IMR-90 (cell line): Measurements from ENCODE around the gene ARMC3. TPM values are rescaled to one million over a fixed set of nuclear protein-coding genes. Genes with fewer than 3 reads are reported as not detected.
A peak's percentile ranks its signal among the peaks of the same experiment; 100 is the strongest.

ENCODE experiments used
- ATAC-seq: fragments of 200-7000 bp; cut with Tn5 transposase; 2 replicates; pipeline ENCODE4 v1.9.1; 2020; ENCODE audit warnings: low read depth, mild to moderate bottlenecking, moderate library complexity
- BruUV-seq: library from RNA; stranded (reverse); fragments of 400-500 nt; replicated peaks from 2 replicates; lab custom pipeline; 2021; lab: Mats Ljungman, UMichigan
- CTCF ChIA-PET: fragments of 300-600 bp; formaldehyde crosslinking; extraction: SDS; loops from one replicate; lab custom pipeline; 2021; ENCODE audit warnings: antibody characterized with exemption; lab: Yijun Ruan, JAX
- POLR2A ChIA-PET: fragments of 300-600 bp; sonication (Branson Sonifier 250); formaldehyde crosslinking; loops from one replicate; lab custom pipeline; 2022; ENCODE audit warnings: antibody characterized with exemption; ENCODE audit not compliant: unreplicated experiment; lab: Charles Lee
- DNase-seq: peaks from one replicate; pipeline ENCODE4 v3.0.0; 2013
- H2AFZ ChIP-seq: replicated peaks from 2 replicates; pipeline ENCODE3; 2013; ENCODE audit warnings: low read length, mild to moderate bottlenecking; ENCODE audit not compliant: poor library complexity
- H2AK5ac ChIP-seq: 2 replicates; pipeline ENCODE4 v1.6.1; 2013; ENCODE audit warnings: low read depth, low read length, inconsistent platforms
- H2AK9ac ChIP-seq: replicated peaks from 2 replicates; pipeline ENCODE3; 2013; ENCODE audit warnings: mild to moderate bottlenecking, low read depth, low read length, moderate library complexity; ENCODE audit not compliant: poor library complexity
- H2BK120ac ChIP-seq: 2 replicates; pipeline ENCODE4 v1.6.1; 2013; ENCODE audit warnings: low read depth, low read length, inconsistent platforms
- H2BK15ac ChIP-seq: 3 replicates; pipeline ENCODE4 v1.6.1; 2013; ENCODE audit warnings: low read depth, low read length, inconsistent platforms
- H2BK20ac ChIP-seq: 2 replicates; pipeline ENCODE4 v1.6.1; 2013; ENCODE audit warnings: low read depth, mild to moderate bottlenecking, inconsistent platforms, low read length, moderate library complexity
- H2BK5ac ChIP-seq: 2 replicates; pipeline ENCODE4 v1.6.1; 2013; ENCODE audit warnings: mild to moderate bottlenecking, low read depth, low read length, inconsistent platforms; ENCODE audit not compliant: poor library complexity, severe bottlenecking
- H3K14ac ChIP-seq: replicated peaks from 2 replicates; pipeline ENCODE4 v1.6.1; 2013; ENCODE audit warnings: low read depth, low read length, inconsistent platforms
- H3K18ac ChIP-seq: 2 replicates; pipeline ENCODE4 v1.6.1; 2013; ENCODE audit warnings: low read depth, low read length, control low read depth
- H3K23ac ChIP-seq: 2 replicates; pipeline ENCODE4 v1.6.1; 2013; ENCODE audit warnings: low read depth, low read length, inconsistent platforms
- H3K27ac ChIP-seq: 2 replicates; pipeline ENCODE4 v1.5.1; 2013; ENCODE audit warnings: mild to moderate bottlenecking, control low read depth, low read length; ENCODE audit not compliant: insufficient read depth
- H3K27me3 ChIP-seq: 2 replicates; pipeline ENCODE4 v1.6.1; 2013; ENCODE audit warnings: low read length; ENCODE audit not compliant: control insufficient read depth, insufficient read depth
- H3K36me3 ChIP-seq: 2 replicates; pipeline ENCODE4 v1.6.1; 2013; ENCODE audit warnings: low read length, mixed read lengths; ENCODE audit not compliant: control insufficient read depth, insufficient read depth
- H3K4ac ChIP-seq: 2 replicates; pipeline ENCODE4 v1.6.1; 2013; ENCODE audit warnings: low read depth, low read length, inconsistent platforms
- H3K4me1 ChIP-seq: 2 replicates; pipeline ENCODE4 v1.6.1; 2013; ENCODE audit warnings: low read length, mixed read lengths; ENCODE audit not compliant: control insufficient read depth, insufficient read depth
- H3K4me2 ChIP-seq: 2 replicates; pipeline ENCODE4 v1.6.1; 2013; ENCODE audit warnings: low read depth, mild to moderate bottlenecking, control low read depth, low read length, moderate library complexity
- H3K4me3 ChIP-seq: 2 replicates; pipeline ENCODE4 v1.5.1; 2013; ENCODE audit warnings: low read depth, mild to moderate bottlenecking, control low read depth, low read length, moderate library complexity; ENCODE audit not compliant: insufficient read depth
- H3K56ac ChIP-seq: 2 replicates; pipeline ENCODE4 v1.6.1; 2013; ENCODE audit warnings: low read length, inconsistent platforms; ENCODE audit not compliant: insufficient read depth; ENCODE audit errors: extremely low read depth
- H3K79me1 ChIP-seq, 2 experiments: 2 replicates each; pipeline ENCODE4 v1.6.1; 2013; ENCODE audit warnings: low read length in 2 of 2, inconsistent platforms in 1 of 2, low read depth in 1 of 2
- H3K9ac ChIP-seq: 2 replicates; pipeline ENCODE4 v1.6.1; 2013; ENCODE audit warnings: low read depth, low read length, control low read depth
- H3K9me1 ChIP-seq: 2 replicates; pipeline ENCODE4 v1.6.1; 2013; ENCODE audit warnings: low read length, inconsistent platforms; ENCODE audit not compliant: insufficient read depth
- H3K9me3 ChIP-seq: 2 replicates; pipeline ENCODE4 v1.6.1; 2013; ENCODE audit warnings: low read length; ENCODE audit not compliant: control insufficient read depth, insufficient read depth
- H4K20me1 ChIP-seq: 2 replicates; pipeline ENCODE4 v1.6.1; 2013; ENCODE audit warnings: low read length, inconsistent platforms; ENCODE audit not compliant: insufficient read depth
- H4K5ac ChIP-seq: 2 replicates; pipeline ENCODE4 v1.6.1; 2013; ENCODE audit warnings: mild to moderate bottlenecking, low read depth, low read length, control low read depth
- H4K8ac ChIP-seq, 2 experiments: 2 replicates each; pipeline ENCODE4 v1.6.1; 2013; ENCODE audit warnings: low read depth in 2 of 2, low read length in 2 of 2, control low read depth in 1 of 2, inconsistent platforms in 1 of 2
- H4K91ac ChIP-seq: 2 replicates; pipeline ENCODE4 v1.6.1; 2013; ENCODE audit warnings: low read depth, low read length, inconsistent platforms; ENCODE audit not compliant: insufficient read depth
- CEBPB ChIP-seq: IDR thresholded peaks from 2 replicates; pipeline ENCODE4 v1.6.1; 2012; ENCODE audit warnings: low read depth, low read length, improper control_type of control experiment
- CHD1 ChIP-seq: IDR thresholded peaks from 2 replicates; pipeline ENCODE4 v1.6.1; 2012; ENCODE audit warnings: low read depth, low read length, improper control_type of control experiment
- MAFK ChIP-seq: IDR thresholded peaks from 2 replicates; pipeline ENCODE4 v1.6.1; 2012; ENCODE audit warnings: low read depth, low read length, improper control_type of control experiment
- NFE2L2 ChIP-seq: fragments of 150-350 bp; IDR thresholded peaks from 2 replicates; pipeline ENCODE4 v1.6.1; 2016; ENCODE audit warnings: low read depth, mild to moderate bottlenecking, low read length
- RFX5 ChIP-seq: IDR thresholded peaks from 2 replicates; pipeline ENCODE4 v1.8.0; 2012; ENCODE audit warnings: low read depth, mild to moderate bottlenecking, low read length, moderate library complexity
- WGBS, 2 experiments: methylation state at CpG; one replicate each; pipeline versions ENCODE4 v1.1.5 to v1.1.7; 2013; ENCODE audit warnings: missing lambda C conversion rate in 2 of 2; ENCODE audit not compliant: insufficient read length in 1 of 2; ENCODE audit errors: extremely low coverage in 2 of 2; 5-methylcytosine and 5-hydroxymethylcytosine counted together
- dilution Hi-C: fragments of 300-500 bp; cut with HindIII; formaldehyde crosslinking; loops from one replicate; pipeline ENCODE4 v1.14.3; 2018; ENCODE audit warnings: low sequenced_read_pairs; ENCODE audit not compliant: unreplicated experiment
- in situ Hi-C: fragments of 300-500 bp; cut with MboI; formaldehyde crosslinking; loops from 3 replicates; pipeline ENCODE4 v1.14.3; 2019; ENCODE audit warnings: low sequenced_read_pairs, inconsistent platforms, mixed read lengths
- intact Hi-C: fragments of 100-400 bp; cut with micrococcal nuclease; formaldehyde crosslinking; loops from 2 replicates; pipeline ENCODE4 v1.10.0; 2022
- polyA plus RNA-seq, 3 experiments: library from polyadenylated mRNA; depleted of rRNA; stranded (reverse); fragments of >200 nt; gene quantifications; 2 replicates each; pipeline ENCODE4 v1.2.3, GENCODE V29; 2012; ENCODE audit warnings: low replicate concordance in 1 of 3
- total RNA-seq: library from RNA; depleted of rRNA; stranded (reverse); fragments of >200 nt; gene quantifications from 2 replicates; pipeline ENCODE4 v1.2.3, GENCODE V29; 2012

The ARMC3 gene
- total and polyA plus RNA-seq, 2 of the 4 experiments (the other 2 are of a cell fraction) = not detected

- H2AFZ ChIP-seq = no peak overlapping the region
- no peak overlapping the region for H2AK5ac ChIP-seq
- no peak overlapping the region for H2BK15ac ChIP-seq
- H3K4me1 ChIP-seq = no peaks in the 10 kb centered on the region
- in situ Hi-C loops (loop anchor here (25.0 kb wide), 1 partner anchor 1510 kb away; no protein-coding TSS in a partner anchor), dilution Hi-C loops (no loop called here), intact Hi-C loops (no loop called here)
- ChIA-PET CTCF (interaction anchor here (1.0 kb wide), 1 partner anchor 377 kb away, joined by 3 read pairs; no protein-coding TSS in a partner anchor), POLR2A (no interaction called here)
- no peak overlapping the region for H3K4me3 ChIP-seq
- H4K20me1 ChIP-seq = no peaks in the 10 kb centered on the region; the same call in 1 of the 2 replicates
- no peak overlapping the region for H2BK120ac ChIP-seq
- H3K9me3 ChIP-seq = no peaks in the 10 kb centered on the region
- H3K9me1 ChIP-seq = no peaks in the 10 kb centered on the region
- no peak overlapping the region for H3K27ac ChIP-seq
- H3K79me1 ChIP-seq = no peaks in the 10 kb centered on the region
- H2AK9ac ChIP-seq = no peak overlapping the region
- H3K14ac ChIP-seq = no peak overlapping the region
- H3K56ac ChIP-seq = no peak overlapping the region
- no peak overlapping the region for H4K5ac ChIP-seq
- no peak overlapping the region for H2BK5ac ChIP-seq
- H3K27me3 ChIP-seq = peaks cover 17% of the 10 kb centered on the region
- no peak overlapping the region for H4K91ac ChIP-seq
- no peaks in the 10 kb centered on the region for H3K36me3 ChIP-seq
- WGBS, 2 experiments = 80% methylated on average over 1 of the region's 2 CpGs; no CpG with 5 or more reads in 1 of the 2 experiments
- H3K18ac ChIP-seq = no peak overlapping the region
- BruUV-seq = no TSS peak
- H2BK20ac ChIP-seq = no peak overlapping the region
- no peak overlapping the region for H3K4ac ChIP-seq
- DNase-seq (peak; percentile 15), ATAC-seq (no peak; the same call in 1 of the 2 replicates)
- H3K4me2 ChIP-seq = no peak overlapping the region
- TF ChIP-seq CHD1 (no peak), MAFK (no peak), CEBPB (no peak), RFX5 (no peak), NFE2L2 (no peak)
- H3K23ac ChIP-seq = no peak overlapping the region
- no peak overlapping the region for H4K8ac ChIP-seq
- no peak overlapping the region for H3K9ac ChIP-seq
Measured at GRCh38 chr10:22997096-22997495, 69.2 kb downstream of the ARMC3 start.
